ENCODE results near the gene PRKCA. TPM values are rescaled to one million over a fixed set of nuclear protein-coding genes. Genes with fewer than 3 reads are reported as not detected.

The PRKCA gene
- total RNA-seq, 1 experiment from 2014 or later: 29.5 TPM

DNA sequence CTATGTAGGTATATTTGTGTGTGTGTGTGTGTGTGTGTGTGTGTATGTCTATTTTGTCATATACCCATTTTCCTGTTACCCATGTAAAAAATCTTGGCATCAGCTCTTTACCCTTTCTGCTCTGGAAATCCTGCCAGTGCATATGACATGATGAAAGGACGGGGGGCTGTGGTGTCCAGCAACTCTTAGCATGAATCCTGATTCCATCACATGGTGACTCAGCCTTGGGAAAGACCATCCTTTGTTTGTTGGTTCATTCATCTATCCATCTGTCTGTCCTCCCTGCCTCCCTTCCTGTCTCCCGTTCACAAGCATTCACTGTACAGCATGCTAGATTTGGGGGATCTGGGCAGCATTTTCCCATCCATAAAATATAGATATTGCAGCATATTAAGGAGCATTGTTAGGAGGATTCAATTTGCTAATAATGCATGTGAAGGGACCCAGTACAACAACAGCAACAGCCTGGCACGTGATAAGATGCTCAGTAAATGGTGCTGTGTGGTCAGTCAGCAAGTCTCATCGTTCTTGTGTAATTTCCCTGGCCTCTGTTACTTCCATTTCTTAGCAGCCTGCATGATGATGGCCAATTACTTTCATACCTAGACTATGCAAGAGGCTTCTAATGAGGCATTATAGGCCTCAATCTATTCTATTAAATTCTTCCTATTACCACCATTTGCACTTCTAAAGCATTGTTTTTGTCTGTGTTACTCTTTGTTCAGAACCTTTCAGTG is 191.0 kb downstream of the PRKCA start:
- Mint-ChIP-seq H3K9me3 (no peaks in the 10 kb centered on the region), H3K4me1 (peaks cover 51% of the 10 kb centered on the region), H3K27me3 (ENCODE audit: low read depth) (no peaks in the 10 kb centered on the region), H3K36me3 (no peaks in the 10 kb centered on the region), H3K4me3 (no peak overlapping the region), H3K27ac (peak overlapping the region; percentile 29)
- TF ChIP-seq CBFB (CRISPR knock-in tag; IDR thresholded peaks at IDR 0.05; ENCODE audit: low read depth): no peak
- TF ChIP-seq MLX (CRISPR knock-in tag; IDR thresholded peaks at IDR 0.05): no peak
- no peak for TF ChIP-seq SP1 (CRISPR knock-in tag; conservative IDR thresholded peaks at IDR 0.05)
- no peak for TF ChIP-seq E2F1 (CRISPR knock-in tag; IDR thresholded peaks at IDR 0.05)
- no peak for TF ChIP-seq ETV6 (CRISPR knock-in tag; IDR thresholded peaks at IDR 0.05)
- no peak for TF ChIP-seq PRRX2 (CRISPR knock-in tag; IDR thresholded peaks at IDR 0.05)
- ChIA-PET CTCF (interaction anchor here (1.1 kb wide), 1 partner anchor 74 kb away, joined by 3 read pairs; no protein-coding TSS in a partner anchor), POLR2A (no interaction called here)
- no peak for DNase-seq (ENCODE audit: low spot score)
- no peak for ATAC-seq

DNA sequence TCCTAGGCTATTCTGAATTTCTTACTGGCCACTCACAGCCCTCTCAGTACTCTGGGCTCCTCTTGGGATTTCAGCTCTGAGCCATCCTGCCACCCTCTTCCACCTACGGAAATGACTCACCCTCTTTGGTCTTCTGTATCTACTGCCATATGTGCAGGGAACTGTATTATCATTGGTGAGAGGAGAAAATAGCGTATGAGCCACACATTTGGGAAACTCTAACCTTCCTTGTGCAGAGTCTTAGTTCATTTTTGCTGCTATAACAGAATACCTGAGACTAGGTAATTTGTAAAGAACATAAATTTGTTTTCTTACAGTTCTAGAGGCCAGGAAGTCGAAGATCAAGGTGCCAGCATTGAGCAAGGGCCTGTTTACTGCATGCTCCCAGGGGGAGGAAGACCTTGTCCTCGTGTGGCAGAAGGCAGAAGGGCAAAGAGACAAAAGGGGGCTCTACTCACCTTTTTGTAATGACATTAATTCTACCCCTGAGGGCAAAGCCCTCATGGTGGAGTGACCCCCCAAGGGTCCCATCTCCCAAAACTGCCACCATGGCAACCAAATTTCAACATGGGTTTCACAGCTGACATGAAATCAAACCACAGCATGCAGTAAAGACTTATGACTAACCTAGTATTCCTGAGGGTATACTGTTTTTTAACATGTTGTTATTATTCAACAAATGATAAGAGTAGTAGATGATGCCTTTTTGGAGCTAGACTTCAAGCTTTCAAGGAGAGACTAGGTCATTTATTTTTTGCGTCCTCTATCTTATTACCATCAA is 191.8 kb downstream of the PRKCA start:
- Mint-ChIP-seq H3K27ac (peak overlapping the region; percentile 29), H3K9me3 (no peaks in the 10 kb centered on the region), H3K4me3 (no peak overlapping the region), H3K27me3 (ENCODE audit: low read depth) (no peaks in the 10 kb centered on the region), H3K4me1 (peaks cover 52% of the 10 kb centered on the region), H3K36me3 (no peaks in the 10 kb centered on the region)
- ATAC-seq (peak; percentile 65), DNase-seq (ENCODE audit: low spot score) (no peak)
- ChIA-PET CTCF (interaction anchor here (1.1 kb wide), 1 partner anchor 73 kb away, joined by 3 read pairs; no protein-coding TSS in a partner anchor), POLR2A (no interaction called here)
- TF ChIP-seq MYBL2 (CRISPR knock-in tag; IDR thresholded peaks at IDR 0.05) (no peak), RORB (CRISPR knock-in tag; IDR thresholded peaks at IDR 0.05) (no peak), TEAD1 (CRISPR knock-in tag; IDR thresholded peaks at IDR 0.05) (no peak), ZNF317 (CRISPR knock-in tag; IDR thresholded peaks at IDR 0.05; ENCODE audit: borderline replicate concordance, low read depth) (no peak), ZNF219 (CRISPR knock-in tag; IDR thresholded peaks at IDR 0.05; ENCODE audit: borderline replicate concordance) (no peak), ZNF232 (CRISPR knock-in tag; IDR thresholded peaks at IDR 0.05) (no peak), ZNF263 (CRISPR knock-in tag; IDR thresholded peaks at IDR 0.05; ENCODE audit: low read depth) (no peak), GABPB1 (CRISPR knock-in tag; IDR thresholded peaks at IDR 0.05) (no peak), MXD4 (CRISPR knock-in tag; IDR thresholded peaks at IDR 0.05; ENCODE audit: borderline replicate concordance) (no peak), GTF2I (CRISPR knock-in tag; conservative IDR thresholded peaks at IDR 0.05) (no peak), E2F1 (CRISPR knock-in tag; IDR thresholded peaks at IDR 0.05) (no peak), RELA (CRISPR knock-in tag; IDR thresholded peaks at IDR 0.05; ENCODE audit: borderline replicate concordance) (no peak), ESRRA (CRISPR knock-in tag; IDR thresholded peaks at IDR 0.05; ENCODE audit: borderline replicate concordance) (no peak)
- TF ChIP-seq, protein P1, sequence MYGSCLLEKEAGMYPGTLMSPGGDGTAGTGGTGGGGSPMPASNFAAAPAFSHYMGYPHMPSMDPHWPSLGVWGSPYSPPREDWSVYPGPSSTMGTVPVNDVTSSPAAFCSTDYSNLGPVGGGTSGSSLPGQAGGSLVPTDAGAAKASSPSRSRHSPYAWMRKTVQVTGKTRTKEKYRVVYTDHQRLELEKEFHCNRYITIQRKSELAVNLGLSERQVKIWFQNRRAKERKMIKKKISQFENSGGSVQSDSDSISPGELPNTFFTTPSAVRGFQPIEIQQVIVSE (CRISPR knock-in tag; IDR thresholded peaks at IDR 0.05; ENCODE audit: borderline replicate concordance): no peak
- TF ChIP-seq, protein P2, sequence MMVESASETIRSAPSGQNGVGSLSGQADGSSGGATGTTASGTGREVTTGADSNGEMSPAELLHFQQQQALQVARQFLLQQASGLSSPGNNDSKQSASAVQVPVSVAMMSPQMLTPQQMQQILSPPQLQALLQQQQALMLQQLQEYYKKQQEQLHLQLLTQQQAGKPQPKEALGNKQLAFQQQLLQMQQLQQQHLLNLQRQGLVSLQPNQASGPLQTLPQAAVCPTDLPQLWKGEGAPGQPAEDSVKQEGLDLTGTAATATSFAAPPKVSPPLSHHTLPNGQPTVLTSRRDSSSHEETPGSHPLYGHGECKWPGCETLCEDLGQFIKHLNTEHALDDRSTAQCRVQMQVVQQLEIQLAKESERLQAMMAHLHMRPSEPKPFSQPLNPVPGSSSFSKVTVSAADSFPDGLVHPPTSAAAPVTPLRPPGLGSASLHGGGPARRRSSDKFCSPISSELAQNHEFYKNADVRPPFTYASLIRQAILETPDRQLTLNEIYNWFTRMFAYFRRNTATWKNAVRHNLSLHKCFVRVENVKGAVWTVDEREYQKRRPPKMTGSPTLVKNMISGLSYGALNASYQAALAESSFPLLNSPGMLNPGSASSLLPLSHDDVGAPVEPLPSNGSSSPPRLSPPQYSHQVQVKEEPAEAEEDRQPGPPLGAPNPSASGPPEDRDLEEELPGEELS (CRISPR knock-in tag; IDR thresholded peaks at IDR 0.05): no peak
- TF ChIP-seq, protein P3, sequence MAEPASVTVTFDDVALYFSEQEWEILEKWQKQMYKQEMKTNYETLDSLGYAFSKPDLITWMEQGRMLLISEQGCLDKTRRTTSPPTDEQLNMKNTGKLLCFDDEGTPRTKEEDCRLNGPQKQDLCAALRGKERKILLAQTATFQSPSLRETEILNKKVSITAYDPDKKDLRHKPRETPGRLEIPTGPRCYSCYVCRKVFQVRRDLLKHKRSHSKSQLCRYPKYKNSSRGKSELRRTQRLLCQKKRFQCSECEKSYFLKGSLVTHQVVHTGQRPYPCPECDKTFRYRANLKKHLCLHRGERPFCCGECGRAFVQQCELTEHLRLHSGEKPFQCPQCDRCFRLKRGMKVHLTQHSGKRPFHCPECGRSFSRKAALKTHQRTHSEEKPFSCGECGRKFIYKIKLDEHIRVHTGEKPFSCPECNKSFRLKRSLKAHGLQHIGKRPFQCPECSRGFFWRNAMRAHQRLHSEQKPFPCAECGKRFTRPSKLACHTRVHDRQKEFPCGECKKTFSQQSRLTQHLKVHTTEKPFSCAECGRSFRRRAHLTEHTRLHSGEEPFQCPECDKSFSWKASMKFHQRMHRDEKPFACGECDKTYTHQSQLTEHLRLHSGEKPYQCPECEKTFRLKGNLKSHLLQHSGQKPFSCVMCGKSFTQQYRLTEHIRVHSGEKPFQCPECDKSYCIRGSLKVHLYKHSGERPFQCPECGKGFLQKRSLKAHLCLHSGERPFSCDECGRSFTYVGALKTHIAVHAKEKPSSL (CRISPR knock-in tag; conservative IDR thresholded peaks at IDR 0.05): no peak
- TF ChIP-seq, protein P4, sequence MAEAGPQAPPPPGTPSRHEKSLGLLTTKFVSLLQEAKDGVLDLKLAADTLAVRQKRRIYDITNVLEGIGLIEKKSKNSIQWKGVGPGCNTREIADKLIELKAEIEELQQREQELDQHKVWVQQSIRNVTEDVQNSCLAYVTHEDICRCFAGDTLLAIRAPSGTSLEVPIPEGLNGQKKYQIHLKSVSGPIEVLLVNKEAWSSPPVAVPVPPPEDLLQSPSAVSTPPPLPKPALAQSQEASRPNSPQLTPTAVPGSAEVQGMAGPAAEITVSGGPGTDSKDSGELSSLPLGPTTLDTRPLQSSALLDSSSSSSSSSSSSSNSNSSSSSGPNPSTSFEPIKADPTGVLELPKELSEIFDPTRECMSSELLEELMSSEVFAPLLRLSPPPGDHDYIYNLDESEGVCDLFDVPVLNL (CRISPR knock-in tag; IDR thresholded peaks at IDR 0.05; ENCODE audit: borderline replicate concordance, low read depth): no peak

Data from WTC11 (cell line).